GM21786 (cell line): ENCODE data around the gene IL7R.
"Not testable (repeated sequence)": the region's sequence is repeated elsewhere in the genome, so short reads cannot be mapped to it uniquely, and the experiment has no call there.

Source experiments
- ATAC-seq: cut with Tn5 transposase; IDR thresholded peaks from one replicate; pipeline ENCODE4 v1.9.1; 2021; ENCODE audit not compliant: unreplicated experiment

Gene IL7R

DNA sequence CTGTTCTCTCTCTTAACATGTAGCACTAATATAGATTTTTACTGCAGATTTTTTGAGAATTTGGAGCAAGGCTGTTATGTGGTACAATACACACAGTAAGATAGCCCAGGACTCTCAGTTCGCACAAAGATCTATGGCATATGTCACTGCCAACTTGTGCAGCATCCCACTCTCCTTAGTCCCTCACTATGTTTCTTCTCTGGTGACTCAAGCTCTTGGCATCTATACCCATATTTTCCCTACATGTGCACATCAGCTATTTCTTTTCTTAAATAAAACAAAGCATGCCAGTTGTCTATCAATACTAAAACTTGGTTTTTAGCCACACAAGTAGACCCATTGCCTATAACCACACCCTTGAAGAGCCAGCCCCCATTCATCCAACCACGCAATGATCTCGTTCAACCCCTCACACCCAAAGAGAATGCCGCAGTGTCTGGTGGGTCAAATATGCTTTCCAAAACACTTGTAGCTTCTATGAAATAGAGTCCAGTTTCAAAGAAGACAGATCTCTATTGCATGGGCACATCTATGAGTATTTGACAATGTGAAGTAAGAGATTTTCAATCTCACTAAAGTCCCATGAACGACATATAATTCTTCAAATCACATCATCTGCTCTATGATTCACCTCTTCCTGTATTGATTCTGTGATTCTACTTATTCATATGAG, 18.2 kb upstream of the IL7R start:
- no peak for ATAC-seq

DNA sequence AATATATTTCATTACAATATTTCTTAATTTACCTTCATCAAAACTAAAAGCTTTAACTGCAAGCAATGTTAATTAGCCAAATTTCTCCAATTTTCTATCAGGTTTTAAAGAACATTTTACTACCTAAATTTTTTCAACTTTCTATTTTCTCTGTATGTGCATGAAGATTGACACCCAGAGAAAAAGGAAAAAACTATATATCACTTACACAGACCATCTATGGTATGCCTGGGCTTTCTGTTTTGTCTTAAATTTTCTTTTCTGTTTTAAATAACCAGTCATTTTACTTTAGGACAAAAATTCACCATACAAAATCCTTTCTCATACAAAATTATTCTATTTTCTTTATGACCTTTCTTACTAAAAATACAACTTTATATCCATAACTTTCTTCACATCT, 13.8 kb upstream of the IL7R start:
- ATAC-seq, result no peak

DNA sequence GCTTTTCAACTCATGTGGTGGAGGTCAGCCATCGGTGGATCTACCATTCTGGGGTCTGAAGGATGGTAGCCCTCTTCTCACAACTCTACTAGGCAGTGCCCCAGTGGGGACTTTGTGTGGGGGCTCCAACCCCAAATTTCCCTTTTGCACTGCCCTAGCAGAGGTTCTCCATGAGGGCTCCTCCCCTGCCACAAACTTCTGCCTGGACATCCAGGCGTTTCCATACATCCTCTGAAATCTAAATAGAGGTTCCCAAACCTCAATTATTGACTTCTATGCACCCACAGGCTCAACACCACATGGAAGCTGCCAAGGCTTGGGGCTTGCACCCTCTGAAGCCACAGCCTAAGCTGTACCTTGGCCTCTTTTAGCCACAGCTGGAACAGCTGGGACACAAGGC, 11.2 kb upstream of the IL7R start:
- not testable (repeated sequence) for ATAC-seq

- no peak for ATAC-seq
These were observed 9.2 kb upstream of the IL7R start for GRCh38 chr5:35847491-35847890.

DNA sequence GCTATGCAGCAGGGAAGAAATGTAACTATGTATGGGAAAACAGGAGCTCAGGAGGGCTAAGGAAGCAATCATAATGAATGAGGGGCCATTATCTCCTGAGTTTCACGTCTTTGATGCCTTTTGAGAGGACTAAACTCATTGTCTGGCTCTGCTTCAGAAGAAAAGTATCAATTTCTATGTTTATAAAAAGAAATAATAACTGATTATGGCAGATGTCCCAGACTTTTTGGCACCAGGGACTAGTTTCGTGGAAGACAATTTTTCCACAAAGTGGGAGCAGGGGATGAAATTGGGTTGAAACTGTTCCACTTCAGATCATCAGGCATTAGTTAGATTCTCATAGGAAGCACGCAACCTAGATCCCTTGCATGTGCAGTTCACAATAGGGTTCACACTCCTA, 8.7 kb upstream of the IL7R start:
- ATAC-seq, result no peak

DNA sequence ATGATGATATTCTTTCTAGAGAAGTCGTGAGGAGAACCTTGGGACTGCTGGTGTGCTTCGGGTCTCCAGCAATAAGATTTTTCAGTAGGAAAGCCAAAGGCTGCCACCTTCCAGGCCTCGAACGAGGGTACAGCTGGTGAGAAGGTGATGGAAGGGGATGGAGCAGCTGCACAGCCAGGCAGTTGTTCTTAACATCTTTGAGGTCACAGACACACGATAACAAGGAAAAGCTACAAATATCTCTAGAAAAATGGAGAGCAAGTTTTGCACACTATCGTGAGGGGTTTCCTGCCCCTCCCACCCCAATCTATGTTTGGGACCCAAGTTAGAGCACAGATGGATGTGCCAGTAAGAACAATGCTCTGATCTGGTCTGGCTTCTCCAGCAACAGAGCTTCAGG, 6.8 kb upstream of the IL7R start:
- ATAC-seq, result no peak

GRCh38 chr5:35850967-35851680, 5.6 kb upstream of the IL7R start:
- ATAC-seq, result no peak

GRCh38 chr5:35852084-35852734, 4.5 kb upstream of the IL7R start:
- ATAC-seq, result peak; percentile 63

- ATAC-seq, result no peak
These were observed 3.9 kb upstream of the IL7R start for GRCh38 chr5:35852773-35853172.

- no peak for ATAC-seq
These were observed 3.1 kb upstream of the IL7R start for GRCh38 chr5:35853631-35854030.

DNA sequence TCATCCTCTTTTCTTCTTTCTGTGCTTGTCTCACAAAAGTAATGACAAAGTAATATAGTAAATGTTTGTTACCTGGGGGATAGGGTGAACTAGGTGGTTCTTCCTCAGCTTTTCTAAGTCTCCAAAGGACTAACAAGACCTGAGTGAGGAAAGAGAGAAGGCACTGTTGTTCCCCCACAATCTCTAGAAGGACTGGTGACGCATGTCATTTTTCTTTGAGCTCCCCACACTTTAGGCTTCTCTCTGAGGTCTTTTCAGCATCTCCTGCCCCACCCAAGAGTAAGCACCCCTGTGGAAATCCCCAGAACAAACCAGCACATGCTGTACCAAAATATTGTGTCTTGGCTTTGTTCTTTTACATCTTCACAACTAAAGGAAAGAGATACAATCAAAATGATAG, 2.4 kb upstream of the IL7R start:
- no peak for ATAC-seq

DNA sequence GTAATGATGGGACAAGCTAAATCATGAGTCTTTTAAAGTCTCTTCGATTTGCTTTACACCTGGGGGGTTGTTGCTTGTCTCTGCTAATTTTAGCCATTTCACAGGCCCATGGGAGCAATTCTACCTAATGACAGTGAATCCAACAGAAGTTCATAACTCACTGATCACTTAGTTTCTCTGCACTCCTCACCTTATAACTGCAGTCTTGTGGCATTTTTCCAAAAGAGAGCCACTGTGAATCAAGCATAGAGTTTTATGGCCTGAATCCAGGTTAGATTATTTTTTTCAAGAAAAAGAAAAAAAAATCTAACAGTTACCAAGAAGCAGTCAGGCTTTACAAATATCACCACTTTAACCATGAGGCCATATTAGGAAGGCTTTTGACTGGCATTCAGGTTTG, 1.5 kb upstream of the IL7R start:
- no peak for ATAC-seq

DNA sequence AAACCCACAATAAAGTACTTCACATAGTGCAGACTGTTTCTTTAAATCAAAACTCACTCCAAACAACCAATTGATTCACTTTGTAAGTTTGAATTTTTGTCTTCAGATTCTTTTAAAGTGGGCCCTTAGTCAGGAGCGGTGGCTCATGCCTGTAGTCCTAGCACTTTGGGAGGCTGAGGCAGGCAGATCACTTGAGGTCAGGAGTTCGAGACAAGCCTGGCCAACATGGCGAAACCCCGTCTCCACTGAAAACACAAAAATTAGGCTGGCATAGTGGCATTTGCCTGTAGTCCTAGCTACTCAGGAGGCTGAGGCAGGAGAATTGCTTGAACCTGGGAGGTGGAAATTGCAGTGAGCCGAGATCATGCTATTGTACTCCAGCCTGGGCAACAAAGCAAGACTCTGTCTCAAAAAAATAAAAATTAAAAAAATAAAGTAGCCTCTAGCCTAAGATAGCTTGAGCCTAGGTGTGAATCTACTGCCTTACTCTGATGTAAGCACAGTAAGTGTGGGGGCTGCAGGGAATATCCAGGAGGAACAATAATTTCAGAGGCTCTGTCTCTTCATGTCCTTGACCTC, 416 bp upstream of the IL7R start:
- not testable (repeated sequence) for ATAC-seq

DNA sequence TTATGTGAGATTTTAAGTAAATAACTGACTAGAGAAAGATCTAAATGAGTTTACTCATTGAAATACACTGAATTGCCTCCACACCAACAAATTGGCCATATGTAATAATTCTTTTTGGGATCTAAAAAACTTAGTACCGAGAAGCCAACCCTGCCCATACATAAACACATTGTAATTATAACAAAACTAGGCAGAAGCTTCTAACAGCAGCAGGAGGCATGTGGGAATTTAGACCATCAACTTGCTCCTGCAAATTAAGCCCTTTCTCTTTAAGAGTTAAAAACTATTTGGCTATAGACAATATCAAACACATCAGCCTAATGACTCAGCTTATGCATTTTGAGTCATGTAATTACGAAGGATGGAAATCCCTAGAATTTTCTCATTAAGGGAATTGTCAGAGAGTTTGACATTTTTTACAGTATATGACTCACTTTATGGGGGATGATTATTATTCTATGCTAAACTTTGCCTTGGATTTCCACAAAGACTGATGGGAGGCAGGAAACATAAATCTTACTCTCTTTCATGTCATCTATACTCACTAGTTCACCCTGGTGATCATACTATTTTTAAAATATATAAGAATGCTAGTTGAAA, 1.0 kb downstream of the IL7R start:
- no peak for ATAC-seq

DNA sequence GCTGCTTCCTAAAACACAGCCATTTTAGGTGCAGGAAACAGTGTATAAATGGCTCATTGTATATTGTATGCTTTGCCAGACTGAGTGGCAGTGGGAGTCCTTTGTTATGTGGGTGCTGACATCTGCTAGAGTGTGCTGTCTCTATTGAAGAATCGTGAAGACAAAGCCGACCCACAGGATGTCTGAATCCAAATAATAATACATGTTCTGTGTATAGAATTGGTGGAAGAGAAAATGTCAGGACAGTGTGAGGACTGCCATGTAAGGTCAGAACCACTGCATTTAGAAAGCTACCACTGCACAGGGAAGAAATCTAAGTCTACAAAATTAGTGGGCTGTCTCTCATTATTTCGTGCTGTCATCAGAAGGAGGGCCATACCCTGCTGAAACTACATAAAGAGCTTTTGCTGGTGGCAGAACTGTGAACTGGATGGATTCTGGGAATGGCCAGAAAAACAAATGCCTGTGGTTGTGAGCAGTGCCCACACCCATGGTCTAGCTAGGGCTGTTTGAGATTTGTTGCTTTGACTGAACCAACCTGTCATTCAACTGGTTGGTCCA, 2.5 kb downstream of the IL7R start:
- no peak for ATAC-seq

- no peak for ATAC-seq
These were observed 4.0 kb downstream of the IL7R start for GRCh38 chr5:35860686-35861085.

DNA sequence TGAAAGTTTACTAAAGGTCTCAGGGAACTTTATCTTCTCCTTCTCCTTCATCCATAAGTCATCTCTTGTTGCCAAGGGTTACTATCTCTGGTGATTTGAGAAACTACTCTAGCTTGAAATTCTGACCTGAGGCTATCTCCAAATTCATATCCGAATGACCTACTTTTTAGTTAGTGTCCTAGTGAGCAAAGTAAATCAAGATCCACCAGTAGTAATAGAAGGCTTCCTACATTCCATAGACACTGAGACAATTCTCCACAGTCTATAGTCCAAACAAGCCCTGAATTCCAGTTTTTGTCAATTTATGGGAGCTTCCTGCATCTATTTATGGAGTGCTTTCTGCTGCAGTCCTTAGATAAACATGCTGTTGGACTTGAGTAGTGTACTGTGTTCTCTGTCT, 5.0 kb downstream of the IL7R start:
- ATAC-seq, result no peak

DNA sequence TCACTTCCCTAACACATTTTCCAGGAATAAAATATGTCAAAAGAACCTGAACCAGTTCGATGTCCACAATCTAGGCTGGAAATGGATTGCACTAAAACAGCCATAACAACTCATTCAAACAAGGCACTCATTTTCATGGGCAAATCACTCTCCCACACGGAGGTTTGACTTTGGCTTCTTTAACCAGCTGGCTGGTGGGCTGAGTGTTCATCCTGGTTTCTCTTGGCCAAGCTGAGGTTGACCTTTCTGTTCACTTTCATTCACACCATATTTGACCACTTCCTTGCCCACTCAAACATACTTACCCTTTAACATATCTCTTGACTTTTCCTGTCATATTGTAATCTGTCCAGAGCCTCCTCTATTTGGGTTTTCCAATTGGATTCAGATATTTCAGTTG, 5.4 kb downstream of the IL7R start:
- ATAC-seq, result no peak

GRCh38 chr5:35863159-35863558, 6.5 kb downstream of the IL7R start:
- no peak for ATAC-seq

- ATAC-seq, result no peak
These were observed 11.3 kb downstream of the IL7R start for GRCh38 chr5:35867998-35868397.

DNA sequence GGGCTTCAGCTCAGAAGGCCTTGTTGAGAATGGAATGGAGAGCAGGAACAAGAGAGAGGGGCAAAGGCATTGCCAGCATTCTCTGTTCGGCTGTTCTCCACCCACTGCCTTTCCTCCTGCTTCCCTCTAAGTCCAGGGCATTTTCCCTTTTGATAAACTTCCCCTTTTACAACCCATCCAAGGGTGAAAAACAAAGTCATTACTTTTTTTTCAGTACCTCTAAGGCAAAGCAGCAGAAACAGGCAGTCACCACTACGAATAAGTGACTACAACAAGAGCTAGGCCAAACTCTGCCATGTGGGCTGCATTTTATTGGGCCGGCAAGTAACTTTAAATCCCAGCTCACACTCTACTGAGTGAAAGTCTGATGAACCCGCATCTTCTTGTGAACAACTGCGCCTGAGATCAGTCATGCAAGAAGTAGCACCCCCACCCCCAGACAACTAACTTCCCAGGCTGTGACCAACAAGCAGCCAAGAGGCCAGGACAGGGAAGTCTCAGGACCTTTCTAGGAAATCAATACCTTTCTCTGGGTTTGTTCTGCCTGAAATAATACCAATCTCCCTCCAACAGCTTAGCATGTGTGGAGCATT, 13.1 kb downstream of the IL7R start:
- no peak for ATAC-seq
